ENCODE data around the gene GRAMD2A.

Gene GRAMD2A

DNA sequence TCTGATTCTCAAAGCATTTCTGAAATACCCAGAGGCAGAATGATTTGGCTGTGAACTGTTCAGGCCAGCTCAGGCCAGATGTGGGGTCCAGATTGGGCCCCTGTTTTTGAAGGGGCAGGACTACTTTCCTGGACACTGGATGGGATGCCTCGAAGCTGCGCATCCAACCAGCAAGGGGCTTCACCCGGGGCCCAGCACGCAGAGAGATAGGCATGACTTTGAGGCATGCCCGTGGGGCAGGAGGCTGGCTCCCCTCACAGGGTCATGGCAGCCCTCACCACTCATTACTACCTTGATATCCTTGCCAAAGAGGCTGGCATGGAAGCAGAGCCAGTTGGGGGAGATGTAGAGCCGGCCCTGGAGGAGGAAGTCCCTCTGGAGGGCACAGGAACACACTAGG is 30.1 kb downstream of the GRAMD2A start:
- DNase-seq (ENCODE audit: low spot score), result no peak

DNA sequence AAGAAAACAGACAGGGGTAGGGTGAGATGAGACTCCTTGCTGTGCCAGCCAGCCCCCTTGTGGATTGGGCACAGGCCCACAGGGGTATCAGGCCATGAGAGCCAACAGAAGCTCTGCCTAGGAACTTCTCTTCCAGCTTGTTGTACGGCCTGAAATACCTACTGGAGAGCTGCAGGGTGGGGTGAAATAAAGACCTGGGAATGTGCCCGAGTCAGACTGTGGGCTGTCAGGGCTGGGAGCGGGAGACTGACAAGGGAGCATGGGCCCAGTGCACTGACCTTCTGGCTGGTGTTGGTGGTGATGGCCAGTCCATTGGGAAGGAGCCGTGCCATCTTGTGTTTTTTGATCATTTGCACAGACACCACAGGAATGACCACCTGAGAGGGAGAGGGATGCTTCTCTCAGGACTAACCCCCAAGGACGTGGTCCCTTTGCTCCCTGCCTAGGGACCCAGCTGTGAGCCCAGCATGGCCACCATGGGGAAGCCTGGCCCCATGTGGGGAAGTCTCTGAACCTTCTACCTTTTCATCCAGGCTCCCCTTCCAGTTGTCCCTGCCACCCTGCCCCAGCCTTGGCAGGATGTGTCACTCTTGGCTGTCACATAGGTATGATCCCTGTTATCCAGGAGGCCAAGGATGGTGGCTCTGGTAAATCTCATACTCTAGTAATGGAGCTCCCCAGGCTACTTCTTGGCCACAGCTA is 30.7 kb downstream of the GRAMD2A start:
- no peak for DNase-seq (ENCODE audit: low spot score)

- no peak for DNase-seq (ENCODE audit: low spot score)
These were observed 33.9 kb downstream of the GRAMD2A start for GRCh38 chr15:72163719-72164118.

DNA sequence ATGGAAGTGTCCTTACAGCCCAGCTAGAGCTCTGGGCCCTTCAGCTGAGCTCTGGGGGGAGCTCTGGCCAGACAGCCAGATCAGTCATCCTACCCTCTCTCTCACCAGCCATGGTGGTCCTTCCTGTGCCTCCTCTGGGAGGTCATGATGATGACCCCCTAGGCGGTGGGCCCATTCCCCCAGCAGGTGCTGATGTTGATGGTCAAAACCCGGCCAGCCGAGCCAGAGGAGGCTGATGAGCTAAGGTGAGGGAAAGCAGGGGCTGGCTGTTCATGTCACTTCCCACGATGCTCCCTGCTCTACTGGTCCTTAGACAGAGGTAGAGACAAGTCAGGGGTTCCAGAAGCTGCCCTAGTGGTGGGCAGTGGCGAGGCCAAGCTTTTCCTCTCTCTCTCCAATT is 35.0 kb downstream of the GRAMD2A start:
- no peak for DNase-seq (ENCODE audit: low spot score)

- DNase-seq (ENCODE audit: low spot score), result no peak
These were observed 36.0 kb downstream of the GRAMD2A start for GRCh38 chr15:72161361-72162132.

- no peak for DNase-seq (ENCODE audit: low spot score)
These were observed 36.8 kb downstream of the GRAMD2A start for GRCh38 chr15:72160696-72161245.

- DNase-seq (ENCODE audit: low spot score), result no peak
These were observed 40.7 kb downstream of the GRAMD2A start for GRCh38 chr15:72156928-72157327.

DNA sequence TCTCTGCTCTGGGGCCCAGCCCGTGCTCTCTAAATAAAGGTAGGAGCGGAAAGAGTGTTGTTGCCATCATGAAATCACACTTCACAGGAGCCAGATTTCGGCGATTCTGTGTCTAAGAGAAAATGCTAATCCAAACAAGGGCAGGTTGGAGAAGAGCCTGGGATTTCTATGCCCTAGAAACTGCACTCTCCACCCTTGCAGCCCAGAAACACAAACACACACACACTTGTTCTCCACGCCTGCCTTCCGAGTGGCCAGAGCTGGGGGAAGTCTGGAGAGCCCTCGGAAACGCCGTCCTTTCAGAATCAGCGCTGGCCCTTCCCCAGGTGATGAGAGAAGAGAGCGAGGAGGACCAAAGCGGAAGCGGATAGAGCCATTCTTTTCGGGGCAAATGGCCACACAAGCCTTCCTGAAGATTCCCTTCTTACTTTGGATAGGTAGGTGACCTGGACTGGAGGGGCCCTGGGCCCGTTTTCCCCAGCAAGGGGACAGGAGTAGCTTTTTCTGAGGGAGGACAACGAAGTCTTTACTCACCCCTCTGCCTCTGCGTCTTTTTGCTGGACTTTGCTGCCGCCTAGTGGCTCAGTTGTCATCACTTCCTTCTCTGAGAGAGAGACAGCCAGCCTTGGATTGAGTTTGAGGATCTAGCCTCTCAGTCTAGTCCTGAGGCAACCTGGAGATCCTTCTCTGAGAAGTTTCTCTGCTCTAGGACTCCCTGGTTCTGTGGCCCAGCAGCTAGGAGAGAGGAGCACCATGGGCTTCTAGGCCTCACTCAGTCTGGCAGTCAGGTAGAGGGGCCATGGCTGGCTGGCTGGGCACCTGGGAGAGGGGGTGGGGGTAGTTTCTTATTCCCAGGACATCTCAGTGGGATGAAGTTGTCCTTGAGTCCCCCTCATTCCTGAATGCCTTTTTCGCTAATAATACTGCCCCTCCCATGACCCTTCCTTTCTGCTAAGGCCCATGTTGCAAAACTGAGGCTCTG is 41.7 kb downstream of the GRAMD2A start:
- peak; percentile 89 for DNase-seq (ENCODE audit: low spot score)

GRCh38 chr15:72155003-72155621 is 42.5 kb downstream of the GRAMD2A start:
- DNase-seq (ENCODE audit: low spot score), result no peak

DNA sequence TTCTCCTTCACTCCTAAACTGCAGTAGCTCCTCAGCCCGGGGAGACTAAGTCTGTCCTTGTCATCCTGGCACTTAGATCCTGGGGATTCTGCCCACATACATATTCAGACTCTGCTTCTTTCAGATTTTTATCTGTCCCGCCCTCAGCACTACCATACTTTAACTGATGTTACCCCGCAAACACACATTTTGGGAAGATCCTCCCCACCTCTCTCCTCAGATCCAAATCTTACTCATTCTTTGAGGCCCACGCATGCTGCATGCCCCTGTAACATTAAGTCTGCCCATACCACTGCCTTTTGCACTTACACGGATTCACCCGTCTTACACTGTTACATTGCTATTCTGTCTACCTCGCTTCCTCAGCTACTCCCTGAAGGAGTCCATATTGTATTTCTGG is 43.3 kb downstream of the GRAMD2A start:
- DNase-seq (ENCODE audit: low spot score), result no peak

GRCh38 chr15:72153269-72154000 is 44.2 kb downstream of the GRAMD2A start:
- DNase-seq (ENCODE audit: low spot score), result no peak

- no peak for DNase-seq (ENCODE audit: low spot score)
These were observed 50.2 kb downstream of the GRAMD2A start for GRCh38 chr15:72147418-72147817.

DNA sequence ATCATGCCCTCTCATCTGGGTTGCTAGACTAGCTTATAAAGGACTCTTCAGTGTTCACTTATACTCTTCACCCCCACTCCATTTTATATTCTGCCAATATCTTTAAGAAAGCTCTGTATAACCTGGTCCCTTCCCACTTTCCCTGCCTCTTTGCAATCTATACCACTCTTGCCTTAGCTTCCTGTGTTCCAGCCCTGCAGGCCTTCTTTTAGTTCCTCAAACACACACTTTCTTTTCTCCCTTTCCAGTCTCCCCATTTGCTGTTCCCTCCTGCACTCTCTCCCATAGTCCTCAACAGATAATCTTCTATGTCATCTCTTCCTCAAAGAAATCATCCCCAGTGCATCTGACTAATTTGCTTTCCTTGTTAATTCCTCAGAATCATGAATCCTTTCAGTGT is 50.7 kb downstream of the GRAMD2A start:
- DNase-seq (ENCODE audit: low spot score), result no peak

- no peak for DNase-seq (ENCODE audit: low spot score)
These were observed 51.4 kb downstream of the GRAMD2A start for GRCh38 chr15:72146221-72146620.

GRCh38 chr15:72141171-72142084 is 56.2 kb downstream of the GRAMD2A start:
- peak; percentile 18 for DNase-seq (ENCODE audit: low spot score)

- no peak for DNase-seq (ENCODE audit: low spot score)
These were observed 57.5 kb downstream of the GRAMD2A start for GRCh38 chr15:72140088-72140487.

- no peak for DNase-seq (ENCODE audit: low spot score)
These were observed 57.9 kb downstream of the GRAMD2A start for GRCh38 chr15:72139667-72140066.

DNA sequence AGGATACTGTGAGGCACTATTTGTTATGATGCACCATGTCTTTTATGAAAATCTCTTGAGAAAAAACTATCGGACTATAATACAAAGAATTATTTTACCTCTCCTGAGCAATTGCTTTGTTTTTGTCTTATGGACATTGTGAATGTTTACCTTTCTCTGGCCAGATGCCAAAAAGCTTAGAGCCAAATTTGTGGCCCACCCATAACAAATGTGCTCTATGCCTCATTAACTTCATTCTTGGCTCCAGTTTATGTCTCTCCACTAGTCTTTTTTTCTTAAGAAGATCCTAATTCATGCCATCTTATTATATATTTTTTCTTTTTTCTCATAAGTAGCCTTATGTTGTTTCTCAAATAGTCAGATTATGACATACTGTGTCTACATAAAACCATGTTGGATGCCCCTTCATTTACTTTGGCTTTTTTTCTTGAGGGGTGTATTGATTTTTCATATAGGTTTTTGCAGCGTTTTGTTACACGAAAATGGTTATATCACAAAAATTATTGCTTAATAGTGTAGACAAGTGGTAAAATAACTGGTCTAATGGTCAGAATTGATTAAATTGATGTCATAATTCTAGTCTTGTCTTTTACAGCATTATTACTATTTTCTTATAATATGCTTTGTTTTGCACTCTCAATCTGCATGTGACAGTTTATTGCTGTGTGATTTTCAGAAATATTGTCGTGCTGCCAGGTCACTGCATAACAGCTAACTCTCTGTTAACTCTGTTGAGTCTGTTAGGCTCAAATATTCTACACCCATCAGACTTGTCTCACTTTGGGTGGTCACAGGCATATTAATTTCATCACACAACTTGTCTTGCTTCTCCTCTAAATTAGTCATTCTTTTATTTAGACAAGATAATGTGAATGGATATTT is 61.2 kb downstream of the GRAMD2A start:
- DNase-seq (ENCODE audit: low spot score), result no peak

- no peak for DNase-seq (ENCODE audit: low spot score)
These were observed 61.9 kb downstream of the GRAMD2A start for GRCh38 chr15:72135719-72136118.

All from NAMALWA (cell line).